Lower leg skin (tissue), 4 donors: ENCODE results near the gene P2RX2. TPM values are rescaled to one million over a fixed set of nuclear protein-coding genes. Genes with fewer than 3 reads are reported as not detected.

ENCODE experiments used
- DNase-seq, 2 donors: peaks; one replicate each; pipeline ENCODE4 v3.0.0-alpha.2; 2019; ENCODE audit warnings: low spot score in 2 of 2
- H3K4me3 ChIP-seq: fragments of 200-600 bp; sonication (generic); 2 replicates; pipeline ENCODE4 v1.5.1; 2017; ENCODE audit warnings: mild to moderate bottlenecking, low read depth; ENCODE audit not compliant: poor library complexity, severe bottlenecking
- CTCF ChIP-seq, 3 donors: fragments of 450-650 bp; IDR thresholded peaks; one replicate each; pipeline ENCODE4 v1.5.1; 2016; ENCODE audit warnings: antibody characterized with exemption in 3 of 3, mild to moderate bottlenecking in 3 of 3, moderate library complexity in 2 of 3
- POLR2A ChIP-seq, 2 donors: fragments of 450-650 bp; IDR thresholded peaks; one replicate each; pipeline ENCODE4 v1.6.1; 2016 to 2017; ENCODE audit warnings: antibody characterized with exemption in 2 of 2, mild to moderate bottlenecking in 1 of 2, moderate library complexity in 1 of 2
- WGBS, 2 donors: methylation state at CpG; one replicate each; pipeline ENCODE4 v1.1.5; 2018; 5-methylcytosine and 5-hydroxymethylcytosine counted together
- intact Hi-C: fragments of 100-400 bp; cut with DNase I; formaldehyde crosslinking; loops from one replicate; pipeline ENCODE4 v1.15.0; 2023; ENCODE audit warnings: low total_unique reads
- total RNA-seq, 4 donors: library from RNA; depleted of rRNA; stranded (reverse); fragments of >200 nt; gene quantifications; one replicate each; pipeline ENCODE4 v1.1.0, GENCODE V29; 2016

P2RX2 gene
- total RNA-seq, 4 donors from 2014 or later: not detected

GRCh38 chr12:132648616-132649225 is 30.1 kb downstream of the P2RX2 start:
- no peak for TF ChIP-seq CTCF (IDR thresholded peaks at IDR 0.05)
- no peak for TF ChIP-seq POLR2A (IDR thresholded peaks at IDR 0.05)
- intact Hi-C loops: no loop called here
- no peak for DNase-seq
- 93 to 94% methylated on average over 24 of the region's 24 CpGs for WGBS, 2 donors
- no peak overlapping the region for H3K4me3 ChIP-seq

GRCh38 chr12:132649226-132649945 is 30.8 kb downstream of the P2RX2 start:
- intact Hi-C loops: no loop called here
- TF ChIP-seq POLR2A (IDR thresholded peaks at IDR 0.05) (no peak), CTCF (IDR thresholded peaks at IDR 0.05) (no peak)
- H3K4me3 ChIP-seq: no peak overlapping the region
- no peak for DNase-seq
- WGBS, 2 donors: 92 to 93% methylated on average over 20 to 23 of the region's 27 CpGs

GRCh38 chr12:132651444-132652100 is 33.0 kb downstream of the P2RX2 start:
- no peak for TF ChIP-seq CTCF (IDR thresholded peaks at IDR 0.05)
- TF ChIP-seq POLR2A (IDR thresholded peaks at IDR 0.05): no peak
- intact Hi-C loops: no loop called here
- DNase-seq: no peak
- no peak overlapping the region for H3K4me3 ChIP-seq
- WGBS, 2 donors: 82 to 88% methylated on average over 9 of the region's 9 CpGs

- intact Hi-C loops: no loop called here
- TF ChIP-seq CTCF (IDR thresholded peaks at IDR 0.05) (no peak), POLR2A (IDR thresholded peaks at IDR 0.05) (no peak)
- DNase-seq: no peak
- H3K4me3 ChIP-seq: no peak overlapping the region
- WGBS, 2 donors: 76 to 78% methylated on average over 7 of the region's 7 CpGs
These were observed 35.2 kb downstream of the P2RX2 start for GRCh38 chr12:132653567-132654290.

- intact Hi-C loops: no loop called here
- TF ChIP-seq CTCF (IDR thresholded peaks at IDR 0.05) (no peak), POLR2A (IDR thresholded peaks at IDR 0.05) (no peak)
- WGBS, 2 donors: 90 to 94% methylated on average over 12 of the region's 12 CpGs
- H3K4me3 ChIP-seq: no peak overlapping the region
- DNase-seq: no peak
These were observed 38.6 kb downstream of the P2RX2 start for GRCh38 chr12:132657004-132657727.
